ENCODE measurements around the gene TUBB6.

TUBB6 gene

DNA sequence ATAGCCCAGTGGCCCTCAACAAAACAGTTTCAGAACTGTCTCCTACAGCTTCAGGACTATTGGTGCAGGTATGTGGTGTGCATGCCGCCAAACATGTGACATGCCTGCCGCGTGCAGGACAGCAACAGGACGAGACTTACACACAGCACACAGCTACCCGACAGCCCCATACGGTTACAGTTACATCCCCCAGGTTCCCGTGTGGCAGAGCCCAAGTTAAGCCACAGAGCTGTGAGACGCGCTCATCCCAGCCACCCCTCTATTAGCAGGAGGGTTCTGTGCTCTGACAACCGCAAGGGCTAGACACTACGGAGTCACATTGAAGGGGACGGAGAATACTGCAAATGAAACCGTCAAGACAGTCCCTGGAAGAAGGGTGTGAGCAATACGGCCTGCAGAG lies 16.4 kb upstream of the TUBB6 start:
- no peak for DNase-seq

DNA sequence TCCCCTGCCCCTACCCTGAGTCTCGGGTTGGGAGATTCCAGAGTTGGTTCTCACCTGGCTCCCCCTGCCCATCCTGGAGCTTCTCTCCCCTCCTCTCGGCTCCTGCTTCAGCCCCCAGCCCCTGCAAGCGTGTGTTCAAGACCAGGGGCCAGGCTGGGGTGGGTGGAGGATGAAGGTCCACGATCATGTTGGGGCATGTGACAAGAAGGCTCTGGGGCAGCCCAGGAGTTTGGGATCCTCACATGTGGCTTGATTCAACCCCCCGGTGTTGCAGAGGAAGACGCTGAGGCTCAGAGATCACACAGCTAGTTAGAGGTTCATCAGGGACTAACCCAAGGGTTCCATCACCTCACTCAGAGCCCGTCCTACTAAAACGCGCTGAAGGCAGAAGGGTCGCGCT lies 14.2 kb upstream of the TUBB6 start:
- no peak for DNase-seq

DNA sequence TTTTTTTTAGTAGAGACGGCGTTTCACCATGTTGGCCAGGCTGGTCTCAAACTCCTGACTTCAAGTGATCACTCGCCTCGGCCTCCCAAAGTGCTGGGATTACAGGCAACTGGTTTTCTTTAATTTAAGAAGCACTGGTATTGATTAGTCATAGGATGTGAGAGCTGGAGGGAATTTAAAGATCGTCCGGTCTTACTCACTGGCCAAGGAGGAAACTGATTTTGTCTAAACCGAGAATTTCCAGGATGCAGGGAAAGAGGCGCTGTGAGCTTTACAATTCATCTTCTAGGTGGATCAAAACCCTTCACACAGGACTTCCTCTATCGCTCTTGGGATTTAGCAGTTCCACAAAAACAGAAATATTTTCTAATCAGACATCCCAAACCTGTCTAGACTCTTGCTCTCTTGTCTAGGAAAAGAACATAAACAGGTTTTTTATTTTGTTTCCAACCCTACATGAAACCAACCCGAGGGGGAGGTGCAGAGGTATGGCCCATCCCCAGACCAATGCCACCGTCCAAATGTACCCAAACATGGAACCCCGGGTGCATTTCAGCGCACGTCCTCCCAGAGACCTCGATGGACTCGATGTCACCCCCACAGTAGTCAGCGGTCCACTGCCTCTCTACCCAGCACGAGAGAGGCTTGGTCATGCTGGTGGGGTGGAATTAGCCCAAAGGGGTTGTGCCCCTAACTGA lies 12.5 kb upstream of the TUBB6 start:
- DNase-seq = no peak

DNA sequence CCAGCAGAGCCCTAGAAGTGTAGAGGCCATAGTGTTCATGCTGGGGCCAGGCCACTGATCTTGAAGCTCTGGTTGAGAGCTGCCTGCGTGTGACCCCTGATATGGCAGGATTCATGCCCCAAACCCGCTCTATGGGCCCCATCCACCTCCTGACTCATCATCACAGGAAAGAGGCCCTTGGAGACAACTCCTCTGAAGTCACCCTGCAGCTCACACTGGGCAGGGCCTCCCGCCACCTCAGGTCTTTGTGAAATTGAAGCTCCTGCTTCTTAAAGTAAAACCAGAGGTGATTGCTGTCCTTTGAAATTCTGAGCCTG lies 12.0 kb upstream of the TUBB6 start:
- no peak for DNase-seq

DNA sequence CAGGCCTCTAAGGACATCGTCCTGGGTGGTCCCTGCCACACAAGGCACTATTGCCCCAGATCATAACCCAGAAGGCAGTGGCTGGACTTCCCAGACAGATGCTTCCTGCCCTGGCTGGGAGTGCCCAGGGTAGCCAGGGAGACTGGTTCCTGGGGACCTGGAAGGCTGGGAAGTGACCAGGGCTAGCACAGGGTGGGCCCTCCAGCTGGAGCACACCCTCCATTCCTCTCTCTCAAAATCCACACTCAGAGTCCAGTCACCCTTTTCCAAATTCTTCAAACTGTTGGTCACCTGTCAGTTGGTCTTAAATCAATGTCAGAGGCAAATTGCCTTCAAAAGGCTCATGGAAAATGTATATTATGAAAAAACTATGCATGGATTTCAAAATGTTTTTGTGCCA lies 11.6 kb upstream of the TUBB6 start:
- no peak for DNase-seq

DNA sequence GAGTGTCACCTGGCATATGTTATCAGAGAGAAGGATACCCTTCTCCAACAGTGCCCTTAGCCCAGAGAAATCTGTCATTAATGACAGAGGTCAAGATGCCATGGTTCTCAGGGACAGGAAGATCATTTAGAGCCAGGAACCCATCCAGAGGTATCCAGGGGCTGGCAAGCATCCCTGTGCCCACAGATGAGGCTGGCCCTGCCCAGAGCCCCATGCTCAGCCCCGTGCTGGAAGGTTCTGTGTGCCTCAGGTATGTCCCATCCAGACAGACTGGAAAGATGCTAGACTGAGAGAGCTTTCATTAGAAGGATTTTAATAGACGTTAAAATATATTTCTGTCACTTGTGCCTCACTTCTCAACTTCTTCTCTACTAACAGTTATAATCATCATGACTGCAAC lies 8.2 kb upstream of the TUBB6 start:
- no peak for DNase-seq

DNA sequence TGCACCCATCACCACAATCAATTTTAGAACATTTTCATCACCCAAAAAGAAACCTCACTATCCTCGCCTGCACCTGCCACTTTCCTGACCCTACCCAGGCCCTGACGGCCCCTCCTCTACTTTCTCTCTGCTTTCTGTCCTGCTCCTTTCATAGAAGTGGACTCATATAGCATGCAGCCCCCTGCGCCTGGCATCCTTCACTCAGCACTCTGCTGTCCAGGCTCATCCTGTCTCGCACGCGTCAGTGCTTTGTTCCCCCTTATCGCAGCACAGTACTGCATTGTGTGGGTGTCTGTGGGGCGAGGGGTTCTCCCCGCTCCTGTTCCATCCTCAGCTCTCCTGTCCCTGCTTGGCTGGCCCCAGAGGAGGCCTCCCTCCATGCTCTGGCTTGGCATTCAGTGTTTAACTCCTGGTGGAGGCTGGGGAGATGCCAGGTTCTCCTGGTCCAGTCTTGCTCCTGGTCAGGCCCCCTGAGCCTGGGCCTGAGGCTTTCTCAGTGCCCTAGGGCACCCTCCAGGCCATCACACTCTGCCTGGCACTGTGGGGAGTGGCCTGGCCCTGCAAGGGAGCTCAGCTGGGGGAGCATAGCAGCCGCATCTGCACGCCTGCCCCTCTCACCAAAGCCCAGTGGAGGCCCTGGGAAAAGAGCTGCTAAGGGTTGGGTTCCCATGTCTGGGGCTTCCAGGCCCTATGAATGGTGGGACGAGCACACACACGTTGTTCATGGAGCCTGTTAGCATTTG lies 6.6 kb upstream of the TUBB6 start:
- DNase-seq = no peak

DNA sequence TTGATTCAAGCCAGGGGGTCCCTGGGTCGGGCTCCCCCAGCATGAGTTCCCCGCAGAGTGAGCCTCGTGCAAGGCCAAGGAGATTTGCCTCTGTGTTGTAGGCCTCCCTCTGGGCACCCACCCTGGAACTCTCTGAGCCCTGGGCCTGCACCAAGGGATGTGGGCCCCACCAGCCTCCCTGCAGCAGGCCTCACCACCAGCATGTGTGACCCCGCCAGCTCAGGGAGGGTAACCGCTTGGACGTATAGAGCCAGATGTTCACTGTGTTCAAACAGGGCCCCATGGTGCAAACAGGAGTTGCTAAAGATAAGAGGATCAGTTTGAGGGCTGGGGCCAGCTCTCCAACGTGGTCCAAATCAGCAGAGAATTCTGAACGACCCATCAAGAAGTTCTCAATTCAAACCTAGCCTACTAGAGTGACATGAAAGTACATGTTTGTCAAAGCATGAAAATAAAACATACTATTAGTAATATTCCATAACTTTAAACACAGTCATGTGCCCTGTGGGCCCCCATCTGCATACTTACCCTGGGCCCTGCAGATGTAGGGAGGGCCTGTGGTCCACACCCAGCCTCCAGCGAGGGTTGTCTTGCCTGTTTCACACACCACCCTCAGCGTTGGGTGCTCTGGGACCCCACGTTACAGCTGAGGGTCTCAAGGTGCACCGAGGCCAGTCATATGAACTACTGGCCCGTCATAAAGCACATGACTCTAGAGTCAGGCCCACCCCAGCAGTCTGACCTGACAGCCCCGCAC lies 5.5 kb upstream of the TUBB6 start:
- DNase-seq = no peak

DNA sequence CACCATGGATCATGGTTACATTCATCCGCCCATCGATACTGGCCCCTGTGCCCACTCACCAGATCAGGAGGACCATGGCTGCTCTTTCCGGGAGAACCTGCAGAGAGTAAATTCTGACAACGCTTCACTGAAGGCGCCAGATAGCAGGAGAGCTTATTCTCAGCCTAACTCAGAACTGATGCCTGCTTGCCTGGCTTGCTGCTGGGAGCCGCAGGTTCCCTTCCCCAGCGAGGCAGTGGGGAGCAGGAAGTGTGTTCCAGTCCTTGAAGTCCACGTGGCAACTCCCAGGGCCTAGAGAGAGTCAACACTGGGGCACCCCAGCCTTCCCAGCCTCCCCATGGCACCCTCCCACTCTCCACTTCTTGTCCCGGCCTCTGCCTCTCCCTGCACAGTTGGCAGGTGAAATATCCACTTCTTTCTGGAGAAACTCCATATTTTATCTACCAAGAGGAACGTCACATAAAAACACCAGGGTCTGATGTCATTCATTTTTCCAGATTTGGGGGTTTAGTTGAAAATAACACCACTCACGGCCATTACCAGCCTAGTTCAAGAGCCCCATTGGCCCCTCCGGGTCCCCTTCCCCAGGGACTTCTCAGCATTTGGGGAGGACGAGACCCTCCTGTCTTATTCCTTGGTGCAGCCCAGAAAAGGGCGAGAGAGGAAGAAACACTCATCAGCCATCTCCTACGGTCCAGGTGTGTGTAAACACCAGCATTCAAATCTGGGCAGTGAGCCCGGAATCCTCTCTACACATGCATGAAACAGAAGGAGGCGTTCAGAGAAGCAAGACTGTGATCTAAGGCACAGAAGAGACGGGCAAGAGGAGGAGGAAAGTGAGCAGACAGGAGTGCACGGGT lies 3.5 kb upstream of the TUBB6 start:
- no peak for DNase-seq

DNA sequence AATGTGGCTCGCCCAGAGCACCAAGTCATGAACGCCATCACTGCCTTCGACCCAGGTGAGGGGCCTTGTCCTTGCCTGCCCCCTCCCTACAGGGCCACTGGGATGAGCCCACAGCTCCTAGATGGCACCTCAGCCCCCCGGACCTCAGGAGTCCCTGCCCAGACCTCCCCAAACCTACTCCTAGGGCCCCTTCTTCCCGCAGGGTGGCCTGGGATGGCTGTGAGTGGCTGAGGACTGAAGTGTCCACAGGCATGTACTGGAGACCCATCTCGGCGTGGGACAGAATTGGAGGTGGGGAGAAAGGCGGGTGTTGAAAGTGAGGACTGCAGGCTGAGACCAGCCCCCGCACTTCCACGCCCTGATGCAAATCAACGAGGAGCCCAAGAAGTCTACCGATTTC lies 2.8 kb upstream of the TUBB6 start:
- DNase-seq = no peak

DNA sequence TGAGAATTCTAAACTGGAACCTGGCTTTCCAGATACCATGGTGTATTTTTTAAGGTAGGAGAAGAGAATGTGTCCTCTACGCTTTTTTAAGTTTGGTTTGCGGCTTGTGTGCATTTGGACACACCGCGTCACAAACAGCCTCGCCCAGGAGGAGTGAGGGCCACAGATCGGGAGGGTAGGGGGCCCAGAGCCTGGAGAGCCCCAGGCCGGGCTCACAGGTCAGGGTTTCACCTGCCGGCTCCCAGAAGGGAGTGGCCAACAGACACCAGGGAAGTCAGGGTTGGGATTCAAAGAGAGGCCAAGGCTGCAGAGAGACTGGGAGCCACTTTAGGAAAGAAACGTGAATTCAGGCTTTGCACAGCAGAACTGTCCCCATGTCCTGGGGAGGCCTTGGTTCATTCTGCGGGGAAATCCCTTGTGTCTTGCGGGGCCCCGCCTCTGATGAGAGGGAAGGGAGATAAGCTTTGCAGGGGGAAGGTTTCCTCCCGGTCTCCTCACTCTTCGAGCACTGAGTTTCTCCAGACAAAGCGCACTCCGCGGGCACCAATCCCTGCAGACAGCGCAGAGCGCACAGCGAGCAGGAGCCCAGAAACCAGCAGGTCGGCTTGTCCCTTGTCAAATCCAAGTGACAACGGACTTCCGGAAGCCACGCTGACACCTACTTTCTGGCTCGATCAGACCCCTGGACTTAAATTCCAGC lies 2.0 kb upstream of the TUBB6 start:
- DNase-seq = no peak

DNA sequence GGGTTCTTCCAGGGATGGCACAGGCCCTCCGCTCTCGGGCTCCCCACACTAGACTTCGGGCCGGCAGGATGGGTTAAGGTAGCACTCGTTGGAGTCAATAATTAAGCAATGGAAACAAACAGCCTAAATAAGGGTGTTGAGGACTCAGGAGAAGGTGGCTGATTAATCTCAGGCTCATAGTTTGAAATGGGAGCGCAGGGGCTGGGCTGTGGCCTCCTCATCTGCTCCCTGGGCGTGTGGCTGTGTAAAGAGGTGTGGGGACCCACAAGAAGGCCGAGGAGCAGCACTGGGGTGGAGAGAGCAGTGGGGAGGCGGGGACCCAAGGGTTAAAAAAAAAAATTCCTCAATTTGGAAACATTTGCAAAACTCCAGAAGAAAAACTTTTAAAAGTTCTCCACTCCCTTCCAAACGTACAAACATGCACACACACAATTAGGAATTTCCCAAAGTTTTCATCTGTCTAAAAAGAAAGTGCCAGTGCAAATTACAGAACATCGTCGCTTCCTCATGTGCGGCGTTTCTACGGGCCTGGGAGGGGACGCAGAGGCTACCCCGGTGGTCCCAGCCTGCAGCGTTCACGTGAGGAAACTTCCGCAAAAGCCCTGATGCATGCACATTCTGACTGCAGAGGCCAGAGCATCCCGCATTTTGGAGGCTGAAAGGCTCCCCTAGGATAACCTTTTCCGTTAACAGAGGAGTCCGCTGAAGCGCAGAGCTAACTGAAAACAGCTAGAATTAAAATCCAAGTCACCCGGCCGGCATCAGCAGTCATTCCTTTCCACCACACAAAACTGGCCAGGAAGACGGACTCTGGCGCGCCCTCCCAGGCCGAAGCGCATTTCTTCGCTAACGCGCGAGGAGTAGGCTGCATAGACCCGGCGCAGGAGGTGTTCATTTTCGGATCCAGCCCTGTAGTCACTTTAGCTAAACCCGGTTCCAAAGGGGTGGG lies 1.0 kb upstream of the TUBB6 start:
- no peak for DNase-seq

DNA sequence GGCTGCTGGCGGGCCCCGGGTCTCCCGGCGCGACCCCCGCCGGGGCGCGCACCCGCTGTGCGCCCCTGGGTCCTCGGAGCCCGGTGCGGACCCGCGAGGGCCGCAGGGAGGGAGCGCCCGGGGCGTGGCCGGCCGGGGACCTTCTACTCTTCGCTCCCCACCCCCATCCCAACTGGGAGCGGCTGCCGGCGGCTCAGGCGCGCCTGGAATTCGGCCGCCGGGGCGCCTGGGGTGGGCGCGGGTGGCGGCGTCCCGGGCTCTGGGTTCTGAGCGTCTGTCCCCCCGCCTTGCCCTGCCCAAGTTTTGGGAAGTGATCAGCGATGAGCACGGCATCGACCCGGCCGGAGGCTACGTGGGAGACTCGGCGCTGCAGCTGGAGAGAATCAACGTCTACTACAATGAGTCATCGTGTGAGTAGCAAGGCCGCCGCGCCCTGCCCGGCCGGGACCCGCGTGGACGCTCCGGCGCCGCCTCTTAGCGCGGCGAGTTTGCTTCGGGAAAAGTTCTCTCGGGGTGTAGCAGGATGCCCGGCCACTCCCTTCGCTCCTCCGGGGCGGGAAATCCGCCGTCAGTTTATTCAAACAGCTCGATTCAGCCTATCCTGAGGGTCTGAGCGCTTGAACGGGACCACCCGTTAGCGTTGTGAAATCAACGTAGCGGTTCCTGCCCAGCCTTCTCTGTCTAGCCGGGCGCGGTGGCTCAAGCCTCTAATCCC lies 502 bp downstream of the TUBB6 start:
- DNase-seq = peak; percentile 53

DNA sequence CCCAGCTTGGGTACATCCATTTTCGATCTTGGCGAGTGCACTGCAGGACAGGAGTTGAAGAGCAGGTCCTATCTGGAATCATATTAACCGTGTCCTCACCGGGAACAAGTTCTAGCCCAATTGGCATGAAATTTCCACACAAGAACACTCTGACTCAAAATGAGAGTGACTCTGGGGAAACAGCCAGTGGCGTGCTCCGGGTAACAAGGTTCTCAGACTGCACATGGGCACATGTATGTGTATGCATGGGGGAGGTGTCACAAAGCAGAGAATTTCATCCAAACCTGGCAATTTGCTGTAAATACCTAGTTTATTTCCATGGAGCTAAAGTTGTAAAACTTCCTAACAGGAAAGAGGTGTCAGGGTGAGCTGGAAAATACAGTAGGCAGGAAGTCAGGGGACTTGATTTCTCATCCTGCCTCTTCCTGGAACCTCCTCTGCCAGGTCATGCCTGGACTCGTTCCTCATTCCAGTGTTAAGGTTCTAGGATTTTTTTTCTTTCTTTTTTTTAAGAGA lies 1.7 kb downstream of the TUBB6 start:
- DNase-seq = no peak

DNA sequence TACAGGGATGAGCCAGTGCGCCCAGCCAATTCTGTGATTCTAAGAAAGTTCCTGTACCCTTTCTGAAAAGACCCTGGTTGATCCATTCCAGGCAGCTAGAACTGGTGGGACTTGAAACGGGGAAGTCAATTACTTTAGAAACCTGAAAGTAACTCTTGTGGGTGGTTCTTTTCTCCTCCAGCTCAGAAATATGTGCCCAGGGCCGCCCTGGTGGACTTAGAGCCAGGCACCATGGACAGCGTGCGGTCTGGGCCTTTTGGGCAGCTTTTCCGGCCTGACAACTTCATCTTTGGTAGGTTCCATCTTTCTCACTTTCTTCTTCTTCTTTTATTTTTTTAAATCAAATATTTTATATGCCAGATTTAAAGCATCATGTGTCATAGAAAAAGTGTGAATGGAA lies 2.7 kb downstream of the TUBB6 start:
- DNase-seq = no peak

DNA sequence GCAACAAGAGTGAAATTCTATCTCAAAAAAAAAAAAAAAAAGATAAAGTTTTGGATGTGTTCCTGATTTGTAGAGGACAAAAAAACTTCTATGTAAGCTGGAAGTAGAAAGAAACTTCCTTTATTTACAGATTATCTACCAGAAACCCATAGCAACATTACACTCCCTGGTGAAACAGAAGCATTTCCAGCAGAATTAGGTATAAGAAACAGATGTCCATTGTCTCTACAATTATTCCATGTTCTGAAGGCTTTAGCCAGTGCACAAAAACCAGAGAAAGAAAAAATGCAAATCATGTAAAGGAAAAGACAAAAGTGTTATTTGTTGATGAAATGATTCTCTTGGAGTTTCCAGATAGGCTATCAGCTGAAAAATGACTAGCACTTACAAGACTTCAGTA lies 4.9 kb downstream of the TUBB6 start:
- no peak for DNase-seq

DNA sequence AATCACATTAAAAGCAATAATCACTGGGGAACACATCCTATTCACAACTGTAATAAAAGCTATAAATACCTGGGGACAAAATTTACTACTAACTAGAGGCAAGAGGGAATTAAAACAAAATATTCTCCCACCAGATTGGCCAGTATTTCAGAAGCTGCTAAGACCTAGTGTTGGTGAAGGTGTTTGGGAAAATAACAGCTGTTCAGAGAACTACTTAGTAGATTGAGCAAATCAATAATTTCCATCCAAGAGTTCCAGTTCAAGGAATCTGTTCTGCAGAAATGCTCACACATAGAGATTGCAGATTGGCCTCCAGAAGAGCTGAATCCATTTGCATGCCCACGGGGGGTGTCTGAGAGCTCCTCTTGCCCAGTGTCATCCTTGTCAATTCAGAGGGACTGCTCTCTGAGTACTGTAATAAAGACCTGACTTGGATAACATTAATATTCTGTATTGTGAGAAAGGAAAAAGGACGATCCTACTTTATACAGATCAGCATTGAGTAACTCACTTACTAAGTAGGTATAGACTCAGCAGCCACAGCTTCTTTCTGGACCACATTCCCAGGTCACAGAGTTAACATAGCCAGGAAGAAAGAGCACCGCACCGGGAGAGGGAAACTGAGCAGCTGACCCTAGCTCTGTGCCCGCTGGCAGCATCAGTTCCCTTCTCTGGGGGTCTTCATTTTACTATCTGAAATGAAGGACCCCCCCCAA lies 5.6 kb downstream of the TUBB6 start:
- no peak for DNase-seq

DNA sequence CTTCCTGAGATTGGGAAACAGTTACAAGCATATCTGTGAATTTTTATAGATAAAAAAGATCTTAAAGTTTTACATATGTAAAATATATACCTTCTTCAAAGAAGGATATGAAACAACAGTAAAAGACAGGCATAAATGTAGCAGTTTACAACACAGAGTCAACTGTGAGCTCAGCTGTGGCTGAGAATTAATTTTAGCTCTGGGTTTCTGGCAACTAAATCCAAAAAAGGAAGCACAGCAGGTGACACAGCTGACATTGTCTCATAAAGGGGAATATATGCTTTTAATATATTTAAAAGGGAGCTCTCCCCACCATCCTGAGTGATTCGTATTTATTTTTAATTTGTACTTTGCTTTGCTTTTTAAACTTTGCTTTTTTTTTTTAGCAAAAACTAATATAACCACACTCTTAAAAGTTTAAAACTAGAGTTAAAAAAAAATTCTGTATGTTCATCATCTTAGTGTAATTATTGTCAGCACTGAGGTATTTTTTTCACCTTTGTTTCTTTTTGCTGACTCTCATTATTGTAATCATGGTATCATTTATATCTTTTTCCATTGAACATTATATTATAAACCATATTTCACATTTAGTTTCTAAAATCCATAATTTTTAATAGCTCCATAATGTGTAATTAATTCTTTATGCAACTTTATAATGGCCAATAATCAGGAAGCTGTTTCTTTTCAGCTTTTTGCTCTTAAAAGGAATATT lies 6.7 kb downstream of the TUBB6 start:
- DNase-seq = no peak

DNA sequence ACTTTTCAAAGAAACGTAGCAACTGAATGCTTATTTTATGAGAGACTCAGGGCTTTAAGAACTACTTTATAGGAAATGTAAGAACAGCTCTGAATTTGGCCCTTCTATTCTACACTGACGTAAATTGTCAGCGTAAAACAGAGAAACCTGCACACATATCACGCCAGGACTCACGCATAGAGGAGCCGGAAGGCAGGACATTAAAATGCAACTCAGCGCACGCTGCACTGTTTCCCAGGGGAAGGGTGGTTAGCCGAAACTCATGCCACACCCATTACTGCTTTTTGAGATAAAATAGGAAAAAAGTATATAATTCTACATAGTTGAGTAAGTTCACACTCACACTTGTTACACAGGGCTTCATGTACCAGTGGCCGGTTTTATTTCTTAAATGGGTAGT lies 7.4 kb downstream of the TUBB6 start:
- DNase-seq = no peak
